ENCODE data around the gene BAZ2A. TPM values are rescaled to one million over a fixed set of nuclear protein-coding genes. Genes with fewer than 3 reads are reported as not detected.

Gene BAZ2A
- total and polyA plus RNA-seq, 10 donors: 8.8 to 238 (median 158) TPM

DNA sequence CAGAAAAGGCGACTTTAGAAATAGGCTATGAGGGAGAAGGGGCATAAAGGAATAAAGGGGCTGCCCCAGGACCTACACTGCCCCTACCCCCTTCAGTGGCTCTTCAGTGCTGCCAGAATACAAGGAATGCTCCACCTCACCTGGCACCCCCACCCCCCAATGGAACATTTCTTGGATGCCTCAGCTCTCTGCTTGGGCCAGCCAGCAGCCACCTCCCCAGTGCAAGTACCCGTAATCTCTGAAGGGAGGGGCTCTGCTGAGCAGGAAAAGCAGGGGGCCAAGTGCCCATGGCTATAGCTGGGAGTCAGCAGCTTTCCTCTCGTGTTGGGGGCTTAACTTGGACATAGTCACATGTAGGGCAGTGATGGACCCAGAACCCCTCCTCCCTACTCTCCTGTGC is 33.3 kb downstream of the BAZ2A start:
- TF ChIP-seq POLR2AphosphoS5 (IDR thresholded peaks at IDR 0.05) (peak in 1 of 3 donors; percentile 26), POLR2A (IDR thresholded peaks at IDR 0.05) (no peak)
- 59 to 83% (median 77%) methylated on average over 3 of the region's 3 CpGs for WGBS, 5 donors
- Histone ChIP-seq H3K27ac (peak overlapping the region in 1 of 8 donors; percentile 16), H3K4me3 (no peak overlapping the region), H3K4me1 (peaks cover 0 to 14% (median 9%) of the 10 kb centered on the region in 6 donors), H3K27me3 (replicated peaks in 1 of 7) (no peaks in the 10 kb centered on the region), H3K9me3 (no peaks in the 10 kb centered on the region), H3K36me3 (peaks cover 13 to 75% (median 52%) of the 10 kb centered on the region in 6 donors)
- intact Hi-C loops (cut with DNase I; ENCODE audit: low total_unique reads): no loop called here
- DNase-seq: no peak

DNA sequence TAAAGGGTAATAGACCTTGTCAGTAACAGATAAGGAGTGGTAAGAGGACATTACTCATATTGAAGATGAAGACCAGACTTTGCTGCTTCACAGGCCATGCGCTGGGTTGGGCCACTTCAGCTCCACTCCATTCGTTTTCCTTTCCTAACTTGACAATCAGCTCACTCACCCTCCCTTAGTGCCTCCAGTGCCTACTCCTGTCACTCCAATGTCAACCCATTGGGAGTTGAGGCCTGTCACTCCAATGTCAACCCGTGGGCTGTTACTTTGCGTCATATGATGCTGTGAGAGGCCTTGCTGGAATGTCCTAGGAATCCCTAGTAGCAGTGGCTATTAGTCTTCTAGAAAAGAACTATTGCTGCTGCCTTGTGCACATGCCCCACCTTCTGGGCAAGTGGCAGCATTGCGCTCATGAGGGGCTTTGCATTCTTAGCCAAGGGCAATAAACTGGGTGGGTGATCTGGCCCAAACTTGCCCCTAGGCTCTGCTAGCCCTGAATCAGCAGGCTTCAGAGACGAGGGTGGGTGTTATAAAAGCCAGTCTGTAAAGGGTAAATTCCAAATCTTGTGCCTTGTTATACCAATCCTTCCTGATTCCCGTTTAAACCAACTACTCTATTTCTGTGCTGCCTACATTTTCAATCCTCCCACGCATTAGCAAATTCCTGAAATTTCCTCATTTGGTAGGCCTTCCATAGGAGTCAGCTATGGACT is 36.1 kb downstream of the BAZ2A start:
- Histone ChIP-seq H3K27me3 (replicated peaks in 1 of 7) (no peaks in the 10 kb centered on the region), H3K27ac (peak overlapping the region in 6 of 8 donors; percentile 26 to 62 (median 52)), H3K4me3 (no peak overlapping the region), H3K4me1 (peaks cover 0 to 14% (median 9%) of the 10 kb centered on the region in 6 donors), H3K36me3 (peaks cover 0 to 66% (median 28%) of the 10 kb centered on the region in 6 donors), H3K9me3 (no peaks in the 10 kb centered on the region)
- intact Hi-C loops (cut with DNase I; ENCODE audit: low total_unique reads): no loop called here
- TF ChIP-seq POLR2A (IDR thresholded peaks at IDR 0.05) (no peak), POLR2AphosphoS5 (IDR thresholded peaks at IDR 0.05) (peak in 2 of 3 donors; percentile 38 to 63)
- TF ChIP-seq, protein P1, sequence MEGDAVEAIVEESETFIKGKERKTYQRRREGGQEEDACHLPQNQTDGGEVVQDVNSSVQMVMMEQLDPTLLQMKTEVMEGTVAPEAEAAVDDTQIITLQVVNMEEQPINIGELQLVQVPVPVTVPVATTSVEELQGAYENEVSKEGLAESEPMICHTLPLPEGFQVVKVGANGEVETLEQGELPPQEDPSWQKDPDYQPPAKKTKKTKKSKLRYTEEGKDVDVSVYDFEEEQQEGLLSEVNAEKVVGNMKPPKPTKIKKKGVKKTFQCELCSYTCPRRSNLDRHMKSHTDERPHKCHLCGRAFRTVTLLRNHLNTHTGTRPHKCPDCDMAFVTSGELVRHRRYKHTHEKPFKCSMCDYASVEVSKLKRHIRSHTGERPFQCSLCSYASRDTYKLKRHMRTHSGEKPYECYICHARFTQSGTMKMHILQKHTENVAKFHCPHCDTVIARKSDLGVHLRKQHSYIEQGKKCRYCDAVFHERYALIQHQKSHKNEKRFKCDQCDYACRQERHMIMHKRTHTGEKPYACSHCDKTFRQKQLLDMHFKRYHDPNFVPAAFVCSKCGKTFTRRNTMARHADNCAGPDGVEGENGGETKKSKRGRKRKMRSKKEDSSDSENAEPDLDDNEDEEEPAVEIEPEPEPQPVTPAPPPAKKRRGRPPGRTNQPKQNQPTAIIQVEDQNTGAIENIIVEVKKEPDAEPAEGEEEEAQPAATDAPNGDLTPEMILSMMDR (IDR thresholded peaks at IDR 0.05 in 8 of 11, conservative IDR thresholded peaks at IDR 0.05 in 3 of 11): peak in 10 of 11 experiments; percentile 62 to 87 (median 78)
- 40 to 59% (median 55%) methylated on average over 8 of the region's 8 CpGs for WGBS, 5 donors
- peak; percentile 82 for DNase-seq

DNA sequence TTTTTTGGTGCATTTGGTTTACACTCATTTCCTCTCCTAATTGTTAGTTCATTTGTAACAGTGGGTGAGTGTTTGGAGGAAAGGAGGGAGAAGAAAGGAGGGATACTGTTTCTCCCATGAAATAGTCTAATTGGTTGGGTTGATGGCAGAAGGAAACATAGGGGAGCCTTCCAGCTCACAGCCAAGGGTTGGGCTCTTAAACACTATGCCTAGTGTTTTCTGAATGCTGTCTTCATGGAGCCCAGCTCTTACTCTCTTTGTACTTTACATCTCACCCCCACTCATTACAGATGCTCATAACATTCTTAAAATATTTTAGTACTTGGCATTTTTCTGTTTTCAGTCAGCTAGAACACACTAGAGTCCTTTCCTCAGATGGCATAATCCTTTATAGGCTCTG is 38.2 kb downstream of the BAZ2A start:
- DNase-seq: no peak
- peaks cover 0 to 66% (median 25%) of the 10 kb centered on the region in 6 donors for H3K36me3 ChIP-seq
- no peak overlapping the region for H3K4me3 ChIP-seq
- no peak overlapping the region for H3K27ac ChIP-seq
- peaks cover 0 to 14% (median 9%) of the 10 kb centered on the region in 6 donors for H3K4me1 ChIP-seq
- intact Hi-C loops (cut with DNase I; ENCODE audit: low total_unique reads): no loop called here
- H3K27me3 ChIP-seq (replicated peaks in 1 of 7): no peaks in the 10 kb centered on the region
- no peaks in the 10 kb centered on the region for H3K9me3 ChIP-seq
- no peak for TF ChIP-seq POLR2AphosphoS5 (IDR thresholded peaks at IDR 0.05)
- no peak for TF ChIP-seq POLR2A (IDR thresholded peaks at IDR 0.05)
- TF ChIP-seq, protein P1 (IDR thresholded peaks at IDR 0.05 in 8 of 11, conservative IDR thresholded peaks at IDR 0.05 in 3 of 11): no peak

DNA sequence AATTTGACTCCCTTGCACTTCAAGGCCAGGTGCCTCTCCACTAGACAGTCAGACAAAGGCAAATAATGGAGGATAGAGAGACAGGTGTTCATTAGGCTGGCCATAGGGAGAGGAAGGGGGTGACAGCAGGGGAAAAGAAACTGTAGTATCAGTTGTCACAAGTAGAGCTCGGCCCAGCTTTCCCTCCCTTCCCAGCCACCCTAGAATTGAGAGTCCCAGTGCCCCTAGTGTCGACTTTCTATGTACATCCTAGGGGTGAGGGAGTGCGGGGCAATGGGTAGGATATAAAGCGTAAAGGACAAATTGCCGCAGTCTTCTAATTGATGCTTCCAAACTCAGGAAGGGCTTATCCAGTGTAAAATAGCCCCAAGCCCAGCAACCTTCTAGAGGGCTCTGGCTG is 39.0 kb downstream of the BAZ2A start:
- H3K27me3 ChIP-seq (replicated peaks in 1 of 7): no peaks in the 10 kb centered on the region
- intact Hi-C loops (cut with DNase I; ENCODE audit: low total_unique reads): no loop called here
- H3K9me3 ChIP-seq: no peaks in the 10 kb centered on the region
- DNase-seq: no peak
- H3K27ac ChIP-seq: no peak overlapping the region
- TF ChIP-seq POLR2AphosphoS5 (IDR thresholded peaks at IDR 0.05) (no peak), POLR2A (IDR thresholded peaks at IDR 0.05) (no peak)
- TF ChIP-seq, protein P1 (IDR thresholded peaks at IDR 0.05 in 8 of 11, conservative IDR thresholded peaks at IDR 0.05 in 3 of 11): no peak
- H3K36me3 ChIP-seq: peaks cover 0 to 62% (median 22%) of the 10 kb centered on the region in 6 donors
- H3K4me3 ChIP-seq: no peak overlapping the region
- WGBS, 5 donors: 78 to 93% (median 86%) methylated on average over 5 of the region's 5 CpGs
- H3K4me1 ChIP-seq: peaks cover 0 to 14% (median 9%) of the 10 kb centered on the region in 6 donors

Measured in spleen (tissue), 11 donors.